ENCODE data around the gene COL15A1.

The COL15A1 gene

GRCh38 chr9:99071313-99072039, 127.8 kb downstream of the COL15A1 start:
- TF ChIP-seq CTCF (conservative IDR thresholded peaks at IDR 0.05) = no peak
- no peak overlapping the region for H3K27ac ChIP-seq

GRCh38 chr9:99072040-99072394, 128.3 kb downstream of the COL15A1 start:
- TF ChIP-seq CTCF (conservative IDR thresholded peaks at IDR 0.05) = no peak
- no peak overlapping the region for H3K27ac ChIP-seq

- no peak overlapping the region for H3K27ac ChIP-seq
- TF ChIP-seq CTCF (conservative IDR thresholded peaks at IDR 0.05) = no peak
Measured at GRCh38 chr9:99073347-99073746, 129.6 kb downstream of the COL15A1 start.

GRCh38 chr9:99073985-99074901, 130.5 kb downstream of the COL15A1 start:
- no peak for TF ChIP-seq CTCF (conservative IDR thresholded peaks at IDR 0.05)
- H3K27ac ChIP-seq = no peak overlapping the region

GRCh38 chr9:99074902-99075245, 131.2 kb downstream of the COL15A1 start:
- H3K27ac ChIP-seq = no peak overlapping the region
- TF ChIP-seq CTCF (conservative IDR thresholded peaks at IDR 0.05) = no peak

- no peak for TF ChIP-seq CTCF (conservative IDR thresholded peaks at IDR 0.05)
- H3K27ac ChIP-seq = no peak overlapping the region
Measured at GRCh38 chr9:99075246-99075912, 131.7 kb downstream of the COL15A1 start.

GRCh38 chr9:99076030-99076429, 132.3 kb downstream of the COL15A1 start:
- TF ChIP-seq CTCF (conservative IDR thresholded peaks at IDR 0.05) = no peak
- H3K27ac ChIP-seq = no peak overlapping the region
